Karpas-422 (cell line): ENCODE results near the gene PLA2G12B. TPM values are rescaled to one million over a fixed set of nuclear protein-coding genes. Genes with fewer than 3 reads are reported as not detected.

Experiments used
- DNase-seq: peaks from one replicate; pipeline ENCODE4 v3.0.0-alpha.2; 2015
- H2AFZ ChIP-seq: fragments of 200-600 bp; sonication (generic); 2 replicates; pipeline ENCODE4 v1.6.1; 2014; ENCODE audit warnings: antibody characterized with exemption, low read length, mixed read lengths
- H3K27ac ChIP-seq: fragments of 200-600 bp; sonication (generic); 2 replicates; pipeline ENCODE4 v1.5.1; 2014; ENCODE audit warnings: mild to moderate bottlenecking, low read length, moderate library complexity
- H3K27me3 ChIP-seq: fragments of 200-600 bp; sonication (generic); 2 replicates; pipeline ENCODE4 v1.6.1; 2014; ENCODE audit warnings: low read length, mixed read lengths
- H3K36me3 ChIP-seq: fragments of 200-600 bp; sonication (generic); 2 replicates; pipeline ENCODE4 v1.6.1; 2014; ENCODE audit warnings: low read length, mixed read lengths; ENCODE audit not compliant: insufficient read depth
- H3K4me1 ChIP-seq: fragments of 200-600 bp; sonication (generic); 2 replicates; pipeline ENCODE4 v1.6.1; 2014; ENCODE audit warnings: mild to moderate bottlenecking, low read length, mixed read lengths
- H3K4me2 ChIP-seq: fragments of 200-600 bp; sonication (generic); 2 replicates; pipeline ENCODE4 v1.6.1; 2014; ENCODE audit warnings: low read length, low read depth, mild to moderate bottlenecking; ENCODE audit not compliant: poor library complexity, severe bottlenecking
- H3K4me3 ChIP-seq: fragments of 200-600 bp; sonication (generic); 2 replicates; pipeline ENCODE4 v1.5.1; 2014; ENCODE audit warnings: mild to moderate bottlenecking, antibody characterized with exemption, low read length, mixed read lengths
- H3K79me2 ChIP-seq: fragments of 200-600 bp; sonication (generic); 2 replicates; pipeline ENCODE4 v1.6.1; 2014; ENCODE audit warnings: mild to moderate bottlenecking, low read length, mixed read lengths
- H3K9ac ChIP-seq: fragments of 200-600 bp; sonication (generic); 2 replicates; pipeline ENCODE4 v1.6.0; 2014; ENCODE audit warnings: low read length
- H3K9me2 ChIP-seq: fragments of 200-600 bp; sonication (generic), shearing (Covaris generic); replicated peaks from 2 replicates; pipeline ENCODE4 v1.6.0; 2014; ENCODE audit warnings: mild to moderate bottlenecking, low read length, moderate library complexity; ENCODE audit not compliant: insufficient read depth
- H3K9me3 ChIP-seq: fragments of 300-700, 200-600 bp; sonication (generic); 2 replicates; pipeline ENCODE4 v1.6.1; 2014; ENCODE audit warnings: low read length, mixed read lengths
- H4K20me1 ChIP-seq: fragments of 200-600 bp; sonication (generic); 2 replicates; pipeline ENCODE4 v1.6.1; 2014; ENCODE audit warnings: mild to moderate bottlenecking, antibody characterized with exemption, low read length, low read depth; ENCODE audit not compliant: insufficient read depth
- total RNA-seq: library from RNA; depleted of rRNA; stranded (reverse); fragments of >200 nt; shearing (Covaris generic); gene quantifications from 2 replicates; pipeline ENCODE4 v1.2.3, GENCODE V29; 2014; ENCODE audit warnings: low replicate concordance

The PLA2G12B gene
- total RNA-seq, 1 experiment from 2014 or later: not detected

GRCh38 chr10:72952189-72952588 lies 2.4 kb downstream of the PLA2G12B start:
- Histone ChIP-seq H3K79me2 (no peaks in the 10 kb centered on the region), H3K4me1 (no peaks in the 10 kb centered on the region), H2AFZ (no peak overlapping the region), H3K9me2 (no peaks in the 10 kb centered on the region), H3K4me2 (no peak overlapping the region), H3K4me3 (no peak overlapping the region), H3K27ac (no peak overlapping the region), H3K36me3 (no peaks in the 10 kb centered on the region), H4K20me1 (no peaks in the 10 kb centered on the region), H3K9me3 (no peaks in the 10 kb centered on the region), H3K9ac (no peak overlapping the region), H3K27me3 (no peaks in the 10 kb centered on the region)
- DNase-seq: no peak

DNA sequence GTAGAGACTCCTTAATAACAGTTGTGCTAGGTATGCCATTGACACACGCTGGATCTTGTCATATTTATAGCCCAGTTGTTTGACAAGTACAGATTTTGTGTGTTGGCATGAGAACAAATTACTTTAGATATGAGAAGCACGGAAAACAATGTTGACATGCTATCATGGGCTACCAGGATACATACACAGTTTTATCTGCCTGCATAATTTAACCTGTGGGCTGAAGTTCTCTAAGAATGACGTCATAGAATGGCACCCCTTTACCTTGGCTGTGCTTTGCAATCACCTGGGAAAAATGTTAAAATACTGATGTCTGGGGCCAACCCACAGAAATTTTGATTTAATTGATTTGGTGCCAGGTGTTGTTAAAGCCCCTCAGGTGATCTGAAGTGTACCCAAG lies 2.8 kb downstream of the PLA2G12B start:
- H3K9ac ChIP-seq: no peak overlapping the region
- H4K20me1 ChIP-seq: no peaks in the 10 kb centered on the region
- DNase-seq: no peak
- H2AFZ ChIP-seq: no peak overlapping the region
- no peaks in the 10 kb centered on the region for H3K79me2 ChIP-seq
- no peaks in the 10 kb centered on the region for H3K9me2 ChIP-seq
- H3K9me3 ChIP-seq: no peaks in the 10 kb centered on the region
- H3K36me3 ChIP-seq: no peaks in the 10 kb centered on the region
- H3K4me2 ChIP-seq: no peak overlapping the region
- no peaks in the 10 kb centered on the region for H3K27me3 ChIP-seq
- no peaks in the 10 kb centered on the region for H3K4me1 ChIP-seq
- H3K27ac ChIP-seq: no peak overlapping the region
- no peak overlapping the region for H3K4me3 ChIP-seq

- Histone ChIP-seq H3K79me2 (no peaks in the 10 kb centered on the region), H3K9ac (no peak overlapping the region), H3K9me3 (no peaks in the 10 kb centered on the region), H3K36me3 (no peaks in the 10 kb centered on the region), H3K4me1 (no peaks in the 10 kb centered on the region), H3K4me3 (no peak overlapping the region), H3K27ac (no peak overlapping the region), H2AFZ (no peak overlapping the region), H4K20me1 (no peaks in the 10 kb centered on the region), H3K4me2 (no peak overlapping the region), H3K9me2 (no peaks in the 10 kb centered on the region), H3K27me3 (no peaks in the 10 kb centered on the region)
- no peak for DNase-seq
These were observed 5.8 kb downstream of the PLA2G12B start for GRCh38 chr10:72948762-72949161.

DNA sequence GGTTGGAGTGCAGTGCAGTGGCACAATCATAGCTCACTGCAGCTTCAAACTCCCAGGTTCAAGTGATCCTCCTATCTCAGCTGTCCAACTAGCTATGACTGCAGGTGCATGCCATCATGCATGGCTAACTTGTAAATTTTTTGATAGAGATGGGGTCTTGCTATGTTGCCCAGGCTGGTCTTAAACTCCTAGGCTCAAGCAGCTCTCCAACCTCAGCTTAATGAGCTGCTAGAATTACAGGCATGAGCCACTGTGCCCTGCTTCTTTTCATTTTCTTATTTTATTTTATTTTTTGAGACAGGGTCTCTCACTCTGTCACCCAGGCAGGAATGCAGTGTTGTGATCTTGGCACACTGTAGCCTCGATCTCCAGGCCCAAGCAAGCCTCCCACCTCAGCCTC lies 7.6 kb downstream of the PLA2G12B start:
- Histone ChIP-seq H3K4me2 (no peak overlapping the region), H3K36me3 (no peaks in the 10 kb centered on the region), H2AFZ (no peak overlapping the region), H3K9me3 (no peaks in the 10 kb centered on the region), H3K4me1 (no peaks in the 10 kb centered on the region), H4K20me1 (no peaks in the 10 kb centered on the region), H3K27me3 (no peaks in the 10 kb centered on the region), H3K9ac (no peak overlapping the region), H3K9me2 (no peaks in the 10 kb centered on the region), H3K4me3 (no peak overlapping the region), H3K27ac (no peak overlapping the region), H3K79me2 (no peaks in the 10 kb centered on the region)
- DNase-seq: no peak

DNA sequence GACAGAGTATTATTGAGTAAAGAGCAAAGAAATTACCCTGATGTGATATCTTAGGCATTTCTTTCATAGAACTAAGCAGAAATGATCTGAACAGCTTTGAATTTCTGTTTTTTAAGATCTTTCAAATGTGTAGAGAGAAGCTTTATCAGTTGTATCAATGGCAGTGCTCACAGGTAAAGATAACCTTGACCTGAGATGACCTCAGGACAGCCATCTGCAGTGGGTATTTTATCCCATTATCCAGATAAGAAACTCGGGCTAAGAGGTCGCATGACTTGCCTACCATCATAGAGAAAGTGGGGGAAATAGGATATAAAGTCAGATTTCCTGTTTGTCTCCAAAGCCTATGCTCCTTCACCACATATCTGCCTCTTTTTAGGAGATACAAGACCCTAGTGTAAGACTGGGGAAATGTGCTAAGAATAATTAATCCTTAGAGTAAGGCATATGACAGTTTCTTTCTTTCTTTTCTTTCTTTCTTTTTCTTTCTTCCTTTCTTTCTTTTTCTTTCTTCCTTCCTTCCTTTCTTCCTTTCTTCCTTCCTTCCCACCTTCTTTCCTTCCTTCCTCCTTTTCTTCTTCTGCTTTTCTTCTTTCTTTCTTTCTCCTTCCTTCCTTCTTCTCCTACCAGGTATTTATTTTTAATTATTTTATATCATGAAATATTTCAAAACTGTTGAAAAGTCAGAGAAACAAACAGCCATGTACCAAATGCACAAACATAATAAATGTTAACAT lies 10.9 kb downstream of the PLA2G12B start:
- H3K9me2 ChIP-seq: no peaks in the 10 kb centered on the region
- no peak for DNase-seq
- no peak overlapping the region for H3K4me3 ChIP-seq
- H3K4me2 ChIP-seq: no peak overlapping the region
- no peaks in the 10 kb centered on the region for H3K79me2 ChIP-seq
- no peaks in the 10 kb centered on the region for H3K4me1 ChIP-seq
- no peaks in the 10 kb centered on the region for H3K36me3 ChIP-seq
- H4K20me1 ChIP-seq: no peaks in the 10 kb centered on the region
- H3K9ac ChIP-seq: no peak overlapping the region
- no peak overlapping the region for H3K27ac ChIP-seq
- H3K27me3 ChIP-seq: no peaks in the 10 kb centered on the region
- no peaks in the 10 kb centered on the region for H3K9me3 ChIP-seq
- H2AFZ ChIP-seq: peak overlapping the region; percentile 16; the same call in 1 of the 2 replicates

GRCh38 chr10:72935361-72935760 lies 19.2 kb downstream of the PLA2G12B start:
- no peak overlapping the region for H3K4me2 ChIP-seq
- no peaks in the 10 kb centered on the region for H4K20me1 ChIP-seq
- H3K79me2 ChIP-seq: no peaks in the 10 kb centered on the region
- H3K27me3 ChIP-seq: no peaks in the 10 kb centered on the region
- no peak overlapping the region for H3K4me3 ChIP-seq
- no peaks in the 10 kb centered on the region for H3K9me2 ChIP-seq
- no peaks in the 10 kb centered on the region for H3K36me3 ChIP-seq
- H3K9me3 ChIP-seq: no peaks in the 10 kb centered on the region
- DNase-seq: no peak
- H3K9ac ChIP-seq: no peak overlapping the region
- H2AFZ ChIP-seq: no peak overlapping the region
- H3K4me1 ChIP-seq: no peaks in the 10 kb centered on the region
- H3K27ac ChIP-seq: no peak overlapping the region

DNA sequence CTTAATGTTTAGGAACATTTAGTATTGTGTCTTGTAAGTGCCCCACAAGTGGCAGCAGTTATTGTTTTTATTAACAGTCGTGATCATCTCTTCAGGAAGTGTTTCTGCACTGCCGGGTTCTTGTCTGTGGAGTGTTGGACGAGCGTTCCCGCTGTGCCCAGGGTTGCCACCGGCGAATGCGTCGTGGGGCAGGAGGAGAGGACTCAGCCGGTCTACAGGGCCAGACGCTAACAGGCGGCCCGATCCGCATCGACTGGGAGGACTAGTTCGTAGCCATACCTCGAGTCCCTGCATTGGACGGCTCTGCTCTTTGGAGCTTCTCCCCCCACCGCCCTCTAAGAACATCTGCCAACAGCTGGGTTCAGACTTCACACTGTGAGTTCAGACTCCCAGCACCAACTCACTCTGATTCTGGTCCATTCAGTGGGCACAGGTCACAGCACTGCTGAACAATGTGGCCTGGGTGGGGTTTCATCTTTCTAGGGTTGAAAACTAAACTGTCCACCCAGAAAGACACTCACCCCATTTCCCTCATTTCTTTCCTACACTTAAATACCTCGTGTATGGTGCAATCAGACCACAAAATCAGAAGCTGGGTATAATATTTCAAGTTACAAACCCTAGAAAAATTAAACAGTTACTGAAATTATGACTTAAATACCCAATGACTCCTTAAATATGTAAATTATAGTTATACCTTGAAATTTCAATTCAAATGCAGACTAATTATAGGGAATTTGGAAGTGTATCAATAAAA lies 22.2 kb downstream of the PLA2G12B start:
- H3K4me3 ChIP-seq: no peak overlapping the region
- H3K9ac ChIP-seq: no peak overlapping the region
- no peak overlapping the region for H3K27ac ChIP-seq
- no peaks in the 10 kb centered on the region for H4K20me1 ChIP-seq
- H2AFZ ChIP-seq: no peak overlapping the region
- no peaks in the 10 kb centered on the region for H3K27me3 ChIP-seq
- no peak overlapping the region for H3K4me2 ChIP-seq
- H3K9me3 ChIP-seq: no peaks in the 10 kb centered on the region
- H3K4me1 ChIP-seq: no peaks in the 10 kb centered on the region
- H3K36me3 ChIP-seq: no peaks in the 10 kb centered on the region
- DNase-seq: peak; percentile 31
- H3K9me2 ChIP-seq: no peaks in the 10 kb centered on the region
- no peaks in the 10 kb centered on the region for H3K79me2 ChIP-seq

DNA sequence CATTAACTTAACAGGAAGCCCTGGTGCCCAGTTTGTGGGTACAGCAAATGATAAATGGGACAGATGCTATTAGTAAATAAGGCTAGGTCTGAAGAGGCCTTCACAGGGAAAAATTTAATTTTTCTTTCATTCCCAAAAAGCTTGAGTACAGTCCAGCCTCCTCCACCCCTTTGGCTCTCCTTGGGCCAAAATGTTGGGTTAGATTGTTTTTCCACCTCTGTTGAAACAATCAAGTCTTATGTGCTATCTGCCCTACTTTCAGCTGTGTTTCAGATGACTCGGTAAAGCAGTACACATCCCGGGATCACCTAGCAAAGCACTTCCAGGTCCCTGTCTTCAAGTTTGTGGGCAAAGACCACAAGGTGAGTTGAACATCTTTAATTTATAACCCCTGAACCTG lies 24.3 kb downstream of the PLA2G12B start:
- H3K4me1 ChIP-seq: no peaks in the 10 kb centered on the region
- H3K9me2 ChIP-seq: no peaks in the 10 kb centered on the region
- no peaks in the 10 kb centered on the region for H4K20me1 ChIP-seq
- H3K4me2 ChIP-seq: no peak overlapping the region
- H3K79me2 ChIP-seq: no peaks in the 10 kb centered on the region
- no peaks in the 10 kb centered on the region for H3K9me3 ChIP-seq
- H3K27ac ChIP-seq: no peak overlapping the region
- H3K36me3 ChIP-seq: no peaks in the 10 kb centered on the region
- H3K9ac ChIP-seq: no peak overlapping the region
- no peak overlapping the region for H2AFZ ChIP-seq
- H3K4me3 ChIP-seq: no peak overlapping the region
- no peaks in the 10 kb centered on the region for H3K27me3 ChIP-seq
- DNase-seq: no peak
